Gastroesophageal sphincter (tissue), 3 donors: ENCODE measurements around the gene POLE3.

Experiments used
- CTCF ChIP-seq, 4 experiments: fragments of 200-600 bp in 2 of 4; fragments of 450-650 bp in 2 of 4; sonication (generic) in 1 of 4; IDR thresholded peaks; one replicate each; pipeline ENCODE4 v1.5.1; 2017 to 2019; ENCODE audit warnings: antibody characterized with exemption in 4 of 4, mild to moderate bottlenecking in 2 of 4, moderate library complexity in 2 of 4
- POLR2A ChIP-seq, 2 donors: fragments of 450-650 bp; IDR thresholded peaks; one replicate each; pipeline ENCODE4 v1.6.1; 2017; ENCODE audit warnings: antibody characterized with exemption in 2 of 2, mild to moderate bottlenecking in 2 of 2, moderate library complexity in 1 of 2

GRCh38 chr9:113426701-113427100, 16.2 kb upstream of the POLE3 start:
- TF ChIP-seq POLR2A (IDR thresholded peaks at IDR 0.05) (no peak), CTCF (IDR thresholded peaks at IDR 0.05) (no peak)
